Activated CD4-positive, CD25-positive, alpha-beta regulatory T cell treated with anti-CD3 and anti-CD28 coated beads, Interleukin-2, amount 50 U/mL, for 72 hours (primary cell): ENCODE measurements around the gene NEO1.
"Not testable (repeated sequence)": the region's sequence is repeated elsewhere in the genome, so short reads cannot be mapped to it uniquely, and the experiment has no call there.

Experiments used
- DNase-seq: peaks from one replicate; pipeline ENCODE4 v3.0.0; 2021

The NEO1 gene

GRCh38 chr15:73150831-73151230 lies 98.6 kb downstream of the NEO1 start:
- no peak for DNase-seq

DNA sequence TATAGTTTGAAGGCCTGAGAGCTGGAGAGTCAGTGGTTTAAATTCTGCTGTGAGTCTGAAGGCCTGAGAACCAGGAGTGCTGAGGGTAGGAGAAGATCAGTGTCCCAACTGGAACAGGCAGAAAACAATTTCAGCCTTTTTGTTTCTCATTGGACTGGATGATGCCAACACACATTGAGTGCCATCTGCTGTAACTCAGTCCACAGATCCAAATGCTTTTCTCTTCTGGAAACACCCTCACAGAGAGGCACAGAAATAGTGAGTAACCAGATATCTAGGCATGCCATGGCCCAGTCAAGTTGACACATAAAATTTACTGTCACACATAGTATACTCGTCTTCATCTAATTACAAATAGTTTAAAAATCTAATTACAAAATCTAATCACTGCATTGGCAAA lies 100.8 kb downstream of the NEO1 start:
- no peak for DNase-seq

DNA sequence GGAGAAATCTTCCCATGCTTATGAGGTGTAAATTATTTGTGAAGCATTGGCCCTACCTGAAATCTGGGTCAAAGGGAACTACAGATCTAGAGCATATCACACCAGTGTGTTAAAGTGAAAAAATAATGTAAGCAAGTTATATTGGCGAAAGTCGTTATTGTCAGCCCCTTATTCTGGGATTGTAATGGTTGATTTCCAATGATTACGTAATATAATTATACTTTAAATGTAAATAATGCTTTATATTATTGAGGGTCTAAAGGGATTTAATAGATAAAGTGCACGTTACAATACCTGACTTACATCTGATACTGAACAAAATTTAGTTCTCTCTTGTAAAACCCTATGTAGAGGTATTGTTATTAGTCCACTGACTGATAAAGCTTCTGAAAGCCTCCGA lies 101.2 kb downstream of the NEO1 start:
- no peak for DNase-seq

DNA sequence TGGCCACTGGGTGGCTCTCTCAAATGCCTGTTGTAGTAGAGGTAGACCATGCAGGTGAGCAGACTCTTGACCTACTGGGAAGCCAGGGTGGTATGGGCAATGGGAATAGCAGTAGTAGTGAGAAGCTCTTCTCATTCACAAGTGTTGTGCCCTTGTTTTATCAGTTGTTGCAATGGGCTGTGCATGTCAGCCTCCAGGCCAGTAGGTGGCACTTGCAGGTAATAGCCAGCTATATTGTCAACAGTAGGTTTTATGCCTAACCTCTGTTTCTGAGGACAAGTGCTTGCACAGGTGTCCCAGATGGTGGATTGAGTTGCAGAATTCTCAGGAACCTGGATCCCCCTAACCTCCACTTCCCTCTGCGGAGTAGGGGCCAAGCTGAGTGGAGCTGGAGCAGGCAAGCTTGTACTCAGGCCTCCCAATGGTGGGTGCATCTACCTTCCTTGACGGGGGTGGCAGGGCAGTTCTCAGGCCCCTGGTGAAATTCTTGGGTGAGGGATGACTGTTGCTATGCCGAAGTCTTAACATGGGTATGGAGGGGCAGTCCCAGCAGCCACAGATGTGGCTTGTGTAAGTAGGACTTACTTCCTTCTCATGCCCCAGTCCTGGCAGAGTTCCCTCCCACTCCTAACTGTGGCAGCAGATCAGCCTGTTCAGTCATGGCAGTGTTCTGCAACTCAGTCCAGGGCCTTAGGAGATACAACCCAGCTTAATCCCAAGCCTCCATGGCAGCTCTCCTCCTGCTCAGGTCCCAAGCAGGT lies 104.3 kb downstream of the NEO1 start:
- DNase-seq: no peak

DNA sequence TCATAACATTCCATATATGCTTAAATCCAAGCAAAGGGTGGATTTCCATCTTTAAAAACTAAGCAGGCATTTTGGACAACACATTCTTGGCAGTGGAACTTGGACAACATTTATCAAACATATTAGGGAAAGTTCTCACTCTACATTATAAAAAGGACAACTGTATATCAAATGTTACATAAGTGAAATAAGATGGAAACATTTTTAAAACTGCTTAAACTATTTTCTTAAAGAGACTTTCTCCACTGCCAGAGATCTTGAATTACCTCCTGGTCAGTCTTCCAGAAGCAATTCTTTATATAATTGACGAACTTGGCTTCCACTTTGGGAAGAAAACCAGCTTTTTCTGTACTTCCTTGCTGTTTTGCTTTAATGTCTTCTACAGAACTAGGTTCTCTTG lies 109.3 kb downstream of the NEO1 start:
- DNase-seq: no peak

DNA sequence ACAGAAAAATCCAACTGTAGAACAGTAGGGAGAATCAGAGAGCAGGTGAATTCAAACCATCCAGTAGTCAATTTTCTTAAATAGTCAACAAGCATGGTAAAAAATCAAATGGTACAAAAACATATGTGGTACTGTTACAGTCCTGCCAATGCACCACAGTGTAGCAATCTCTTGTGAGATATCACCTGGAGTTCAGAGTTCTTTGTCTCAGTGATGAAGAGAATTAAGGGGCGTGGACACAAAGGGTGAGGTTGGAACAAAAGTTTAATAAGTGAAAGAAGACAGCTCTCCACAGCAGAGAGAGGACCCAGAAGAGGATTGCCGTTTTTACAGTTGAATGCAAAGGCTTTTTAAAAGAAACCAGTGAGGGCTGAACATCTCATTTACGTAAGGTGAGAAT lies 113.2 kb downstream of the NEO1 start:
- no peak for DNase-seq

DNA sequence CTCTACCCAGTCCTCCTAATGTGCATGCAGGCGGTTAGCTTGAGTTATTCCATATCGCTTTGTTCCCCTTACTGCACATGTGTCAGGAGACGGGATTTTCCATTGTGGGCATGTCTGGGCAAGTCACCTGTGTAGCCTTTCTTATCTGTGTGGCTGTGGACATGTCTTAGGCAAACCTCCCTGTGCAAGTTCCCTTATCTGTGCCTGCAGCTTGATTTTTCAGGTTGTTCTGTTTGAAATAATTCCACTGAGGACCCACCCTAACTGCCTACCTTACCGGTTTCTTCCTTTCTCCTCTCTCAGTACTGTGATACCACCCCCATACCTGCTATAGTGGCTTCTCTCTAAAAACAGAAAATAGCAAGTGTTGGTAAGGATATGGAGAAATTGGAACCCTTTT lies 113.6 kb downstream of the NEO1 start:
- DNase-seq: no peak

DNA sequence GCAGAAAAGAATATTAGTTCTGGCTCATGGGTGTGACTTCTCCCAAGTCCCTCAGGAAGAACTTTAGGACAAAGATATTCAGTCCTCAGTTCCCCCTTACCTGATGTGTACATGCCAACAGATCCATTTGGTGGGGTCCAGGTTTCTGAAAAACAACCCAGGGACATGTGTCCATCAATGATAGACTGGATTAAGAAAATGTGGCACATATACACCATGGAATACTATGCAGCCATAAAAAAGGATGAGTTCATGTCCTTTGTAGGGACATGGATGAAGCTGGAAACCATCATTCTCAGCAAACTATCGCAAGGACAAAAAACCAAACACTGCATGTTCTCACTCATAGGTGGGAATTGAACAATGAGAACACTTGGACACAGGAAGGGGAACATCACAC lies 114.4 kb downstream of the NEO1 start:
- DNase-seq: not testable (repeated sequence)

DNA sequence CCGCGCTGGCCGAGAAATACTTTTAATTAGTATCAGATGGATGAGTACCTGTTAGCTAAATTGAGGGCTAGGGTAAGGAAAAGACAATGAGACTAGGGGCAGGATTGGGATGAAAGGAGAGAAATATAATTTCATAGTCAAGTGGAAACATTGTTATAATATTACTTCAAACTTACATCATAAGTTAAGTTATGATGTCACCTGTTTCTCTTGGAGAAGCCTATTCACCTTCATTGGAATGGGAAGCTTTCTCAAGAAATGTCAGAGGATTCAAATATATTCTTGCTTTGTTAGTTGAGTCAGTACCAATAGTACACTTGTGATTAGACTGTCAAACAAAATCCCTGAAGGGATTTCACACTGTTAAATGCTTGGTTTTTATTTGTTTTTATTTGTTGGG lies 116.2 kb downstream of the NEO1 start:
- no peak for DNase-seq

GRCh38 chr15:73171711-73172110 lies 119.4 kb downstream of the NEO1 start:
- DNase-seq: no peak

GRCh38 chr15:73172508-73172907 lies 120.2 kb downstream of the NEO1 start:
- DNase-seq: no peak

DNA sequence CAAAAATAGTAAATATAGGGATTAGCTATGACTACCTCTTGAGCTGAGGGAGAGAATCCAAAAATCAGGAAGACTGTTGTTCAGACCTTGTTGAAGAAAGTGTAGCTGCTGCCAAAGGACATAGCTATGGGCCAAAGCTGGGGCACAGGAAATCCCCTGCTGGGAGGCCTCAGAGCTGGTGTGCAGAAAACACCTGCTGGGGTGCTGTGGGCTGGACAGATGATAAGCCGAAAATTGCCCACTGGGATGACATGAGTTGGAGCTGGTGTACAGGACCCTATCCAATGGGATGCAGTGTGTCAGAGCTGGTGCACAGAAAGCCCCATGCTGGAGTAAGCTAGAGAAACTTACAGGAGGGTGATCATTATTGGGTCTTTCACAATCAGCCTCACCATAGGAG lies 121.9 kb downstream of the NEO1 start:
- no peak for DNase-seq

DNA sequence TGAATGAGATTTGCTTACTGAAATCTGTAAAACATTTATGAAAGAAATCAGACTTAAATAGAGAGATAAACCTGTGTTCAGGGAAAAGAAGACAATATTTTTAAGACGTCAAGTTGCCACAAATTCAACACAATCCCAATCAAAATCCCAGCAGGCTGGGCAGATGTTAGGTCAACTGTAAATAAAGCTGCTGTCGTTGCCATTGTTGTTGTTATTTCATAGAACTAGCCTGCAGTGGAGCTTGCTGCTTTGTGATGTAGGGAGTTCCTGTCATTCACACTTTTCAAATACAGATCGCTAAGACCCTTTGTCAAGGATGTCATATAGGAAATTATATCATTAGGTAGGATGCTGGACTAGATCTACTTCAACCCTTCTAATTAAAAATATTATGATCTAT lies 123.1 kb downstream of the NEO1 start:
- no peak for DNase-seq

GRCh38 chr15:73176598-73176997 lies 124.3 kb downstream of the NEO1 start:
- no peak for DNase-seq

- DNase-seq: no peak
Observed at GRCh38 chr15:73183071-73183470, 130.8 kb downstream of the NEO1 start.

- DNase-seq: no peak
Observed at GRCh38 chr15:73190189-73190601, 137.9 kb downstream of the NEO1 start.

DNA sequence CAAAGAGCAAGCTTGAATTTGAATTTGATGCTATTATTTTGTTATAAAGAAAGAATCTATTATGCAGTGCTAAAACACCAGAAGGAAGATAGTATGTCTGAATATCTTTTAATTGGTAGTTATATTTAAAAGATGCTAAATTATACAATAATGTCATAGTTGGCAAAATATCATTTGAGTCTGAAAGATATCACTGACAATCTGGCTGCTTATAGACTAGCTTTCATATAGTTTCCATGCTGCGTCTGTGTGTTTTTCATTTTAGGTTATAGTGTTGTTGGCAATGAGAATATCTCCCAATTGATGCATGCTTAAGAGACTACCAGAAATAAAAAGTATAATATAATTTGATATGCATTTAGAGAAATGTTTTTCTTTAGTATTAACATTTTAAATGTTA lies 142.9 kb downstream of the NEO1 start:
- DNase-seq: no peak

DNA sequence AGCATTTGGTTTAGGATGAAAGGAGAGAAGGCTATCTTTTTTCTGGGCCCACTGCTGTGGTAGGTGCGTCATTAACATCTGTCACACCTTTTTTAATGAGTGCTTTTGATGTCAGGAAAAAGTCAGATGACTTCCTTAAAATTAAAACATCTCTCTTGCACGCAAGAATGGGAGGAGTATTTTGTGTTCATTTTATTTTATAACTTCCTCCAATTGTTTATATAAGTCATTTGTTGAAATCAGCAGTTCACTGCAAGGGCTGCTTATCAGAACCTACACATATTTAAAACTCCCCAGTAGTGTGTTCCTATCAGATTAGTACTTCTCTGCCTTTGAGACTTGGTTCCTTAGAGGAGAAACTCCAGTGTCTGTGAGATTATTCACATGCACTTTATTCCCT lies 143.8 kb downstream of the NEO1 start:
- DNase-seq: no peak

DNA sequence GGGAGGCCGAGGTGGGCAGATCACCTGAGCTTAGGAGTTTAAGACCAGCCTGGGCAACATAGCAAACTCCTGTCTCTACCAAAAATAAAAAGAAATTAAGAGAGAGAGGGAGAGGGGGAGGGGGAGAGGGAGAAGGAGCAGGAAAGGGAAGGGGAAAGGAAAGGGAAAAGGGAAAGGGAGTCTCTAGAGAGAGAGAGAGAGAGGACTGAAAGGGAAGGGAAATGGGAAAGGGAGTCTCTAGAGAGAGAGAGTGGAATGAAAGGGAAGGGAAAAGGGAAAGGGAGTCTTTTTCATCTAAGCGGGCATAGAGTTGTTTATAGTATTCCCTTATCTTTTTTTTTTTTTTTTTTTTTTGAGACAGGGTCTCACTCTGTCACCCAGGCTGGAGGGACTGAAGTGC lies 148.1 kb downstream of the NEO1 start:
- no peak for DNase-seq

GRCh38 chr15:73210630-73211029 lies 158.4 kb downstream of the NEO1 start:
- no peak for DNase-seq

GRCh38 chr15:73212424-73212823 lies 160.2 kb downstream of the NEO1 start:
- no peak for DNase-seq

- DNase-seq: not testable (repeated sequence)
Observed at GRCh38 chr15:73221450-73221849, 169.2 kb downstream of the NEO1 start.

- DNase-seq: no peak
Observed at GRCh38 chr15:73225358-73226015, 173.2 kb downstream of the NEO1 start.

DNA sequence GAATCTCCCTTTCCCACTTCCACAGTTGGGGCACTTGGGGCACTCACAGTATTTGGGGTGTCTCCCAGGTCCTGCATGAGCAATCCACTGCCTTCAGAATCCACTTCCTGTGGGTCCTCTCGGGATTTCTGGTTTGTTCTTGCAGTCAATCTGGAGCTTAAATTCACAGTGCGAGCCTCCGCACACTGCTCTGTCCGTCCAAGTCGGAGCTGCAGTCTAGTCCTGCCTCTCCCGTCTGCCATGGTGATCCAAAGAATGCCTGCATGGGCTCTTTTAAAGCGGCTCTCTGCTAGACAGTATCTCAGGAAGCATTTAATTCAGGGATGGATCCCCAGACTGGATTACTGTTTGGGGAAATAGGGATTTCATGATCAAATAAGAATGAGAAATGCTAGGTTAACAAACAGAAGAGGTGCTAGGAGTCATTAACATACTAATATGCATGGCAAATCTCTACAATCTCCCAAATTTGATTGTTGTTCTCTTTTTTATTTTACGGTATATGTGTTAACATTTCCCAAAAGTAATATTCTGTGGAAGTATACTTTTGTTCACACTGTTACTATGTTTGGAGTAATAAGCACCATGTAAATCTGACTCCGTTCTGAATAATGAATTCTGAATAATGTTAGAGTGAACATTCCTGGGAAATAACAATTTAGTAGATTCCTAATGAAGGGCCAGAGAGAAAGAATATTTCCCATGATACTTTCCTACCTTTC lies 174.0 kb downstream of the NEO1 start:
- no peak for DNase-seq
